SK-N-SH (cell line): ENCODE measurements around the gene BZW2. TPM values are rescaled to one million over a fixed set of nuclear protein-coding genes. Genes with fewer than 3 reads are reported as not detected.

Experiments used
- CTCF ChIA-PET: fragments of 300-600, 350-600 bp; formaldehyde crosslinking; extraction: SDS; loops from one replicate; lab custom pipeline; 2021; lab: Yijun Ruan, JAX
- POLR2A ChIA-PET: fragments of 350-600 bp; sonication (Branson Sonifier 250); formaldehyde crosslinking; extraction: SDS; loops from one replicate; lab custom pipeline; 2020; ENCODE audit warnings: antibody characterized with exemption, inconsistent platforms; lab: Yijun Ruan, JAX
- DNase-seq: peaks from one replicate; pipeline ENCODE4 v3.0.0; 2012
- H2AFZ ChIP-seq: fragments of 200-600 bp; sonication (generic); 2 replicates; pipeline ENCODE4 v1.8.1; 2016; ENCODE audit warnings: antibody characterized with exemption, mild to moderate bottlenecking, low read depth
- H3F3A ChIP-seq: fragments of 200-600 bp; sonication (generic); replicated peaks from 2 replicates; pipeline ENCODE3; 2016; ENCODE audit warnings: antibody characterized with exemption, mild to moderate bottlenecking; ENCODE audit not compliant: insufficient read depth
- H3K27ac ChIP-seq, 2 experiments: fragments of 200-500 bp in 1 of 2; fragments of 200-600 bp in 1 of 2; sonication (Bioruptor generic) in 1 of 2; sonication (generic), shearing (Covaris generic) in 1 of 2; 2 replicates each; pipeline versions ENCODE4 v1.5.1 to v1.6.1; 2014 to 2016; ENCODE audit warnings: low read depth in 2 of 2, inconsistent platforms in 1 of 2, low read length in 1 of 2, mild to moderate bottlenecking in 1 of 2, mixed read lengths in 1 of 2
- H3K27me3 ChIP-seq: fragments of 200-600 bp; sonication (generic), shearing (Covaris generic); 2 replicates; pipeline ENCODE4 v1.6.1; 2016; ENCODE audit warnings: mixed run types; ENCODE audit not compliant: insufficient read depth
- H3K36me3 ChIP-seq, 2 experiments: fragments of 200-500 bp in 1 of 2; fragments of 200-600 bp in 1 of 2; sonication (Bioruptor generic) in 1 of 2; sonication (generic) in 1 of 2; replicated peaks in 1 of 2; 2 replicates each; pipeline versions ENCODE3 to v1.5.1; 2014 to 2016; ENCODE audit warnings: low read length in 1 of 2, mild to moderate bottlenecking in 1 of 2; ENCODE audit not compliant: insufficient read depth in 2 of 2, control insufficient read depth in 1 of 2
- H3K4me1 ChIP-seq, 2 experiments: fragments of 200-500 bp in 1 of 2; fragments of 200-600 bp in 1 of 2; sonication (Bioruptor generic) in 1 of 2; sonication (generic), shearing (Covaris generic) in 1 of 2; 2 replicates each; pipeline versions ENCODE4 v1.5.1 to v1.6.1; 2014 to 2016; ENCODE audit warnings: low read depth in 1 of 2, low read length in 1 of 2, mixed run types in 1 of 2; ENCODE audit not compliant: insufficient read depth in 2 of 2, control insufficient read depth in 1 of 2
- H3K4me2 ChIP-seq: fragments of 200-600 bp; sonication (generic), shearing (Covaris generic); 2 replicates; pipeline ENCODE4 v1.6.1; 2017; ENCODE audit warnings: mixed run types
- H3K4me3 ChIP-seq, 2 experiments: fragments of 200-500 bp in 1 of 2; fragments of 200-600 bp in 1 of 2; sonication (Bioruptor generic) in 1 of 2; sonication (generic), shearing (Covaris generic) in 1 of 2; 2 replicates each; pipeline versions ENCODE4 v1.5.1 to v1.8.1; 2014 to 2016; ENCODE audit warnings: low read depth in 2 of 2, inconsistent platforms in 1 of 2, low read length in 1 of 2, mild to moderate bottlenecking in 1 of 2, mixed read lengths in 1 of 2, moderate library complexity in 1 of 2
- H3K79me2 ChIP-seq: fragments of 200-600 bp; sonication (generic); 2 replicates; pipeline ENCODE4 v1.8.1; 2017; ENCODE audit warnings: mild to moderate bottlenecking; ENCODE audit not compliant: insufficient read depth
- H3K9ac ChIP-seq: fragments of 200-600 bp; sonication (generic); 2 replicates; pipeline ENCODE4 v1.6.1; 2017; ENCODE audit warnings: mixed run types
- H3K9me2 ChIP-seq: fragments of 200-600 bp; sonication (generic); 2 replicates; pipeline ENCODE4 v1.6.1; 2017; ENCODE audit warnings: mixed run types
- H3K9me3 ChIP-seq: fragments of 200-600 bp; sonication (generic); 2 replicates; pipeline ENCODE4 v1.6.1; 2017; ENCODE audit warnings: mixed run types, mild to moderate bottlenecking, moderate library complexity
- H4K20me1 ChIP-seq: fragments of 200-600 bp; sonication (generic); 2 replicates; pipeline ENCODE4 v1.6.1; 2017; ENCODE audit warnings: mild to moderate bottlenecking, mixed run types; ENCODE audit not compliant: insufficient read depth
- EP300 ChIP-seq, 2 experiments: IDR thresholded peaks; 2 replicates each; pipeline versions ENCODE4 v1.4.0 to v1.6.1; 2012; ENCODE audit warnings: borderline replicate concordance in 1 of 2, low read depth in 1 of 2, low read length in 1 of 2
- FOXJ3 ChIP-seq: sonication (generic); formaldehyde crosslinking; IDR thresholded peaks from 2 replicates; pipeline ENCODE4 v1.5.1; 2020; ENCODE audit warnings: mild to moderate bottlenecking, missing genetic modification reagents
- GABPA ChIP-seq: IDR thresholded peaks from 2 replicates; pipeline ENCODE4 v1.4.0; 2012; ENCODE audit warnings: low read depth, mild to moderate bottlenecking
- GATA2 ChIP-seq: sonication (generic); formaldehyde crosslinking; IDR thresholded peaks from 2 replicates; pipeline ENCODE4 v1.5.0; 2020; ENCODE audit warnings: mild to moderate bottlenecking, missing genetic modification reagents
- IRF3 ChIP-seq: fragments of 150-350 bp; IDR thresholded peaks from 2 replicates; pipeline ENCODE4 v1.6.1; 2016; ENCODE audit warnings: mild to moderate bottlenecking, low read depth, low read length
- JUND ChIP-seq: IDR thresholded peaks from 2 replicates; pipeline ENCODE4 v1.4.0; 2012
- MXI1 ChIP-seq: IDR thresholded peaks from 2 replicates; pipeline ENCODE4 v1.6.1; 2012; ENCODE audit warnings: mild to moderate bottlenecking, low read depth, low read length, improper control_type of control experiment
- NFIC ChIP-seq: IDR thresholded peaks from 2 replicates; pipeline ENCODE4 v1.4.0; 2012; ENCODE audit warnings: borderline replicate concordance
- POLR2AphosphoS5 ChIP-seq: IDR thresholded peaks from 2 replicates; pipeline ENCODE4 v1.6.1; 2012; ENCODE audit warnings: low read depth, low read length
- RXRA ChIP-seq: IDR thresholded peaks from 2 replicates; pipeline ENCODE4 v1.4.0; 2012; ENCODE audit warnings: low read depth, mild to moderate bottlenecking, borderline replicate concordance
- SIN3A ChIP-seq: IDR thresholded peaks from 2 replicates; pipeline ENCODE4 v1.6.1; 2012; ENCODE audit warnings: low read depth, mild to moderate bottlenecking, low read length, moderate library complexity, borderline replicate concordance
- TCF12 ChIP-seq: IDR thresholded peaks from 2 replicates; pipeline ENCODE4 v1.4.0; 2012
- TEAD4 ChIP-seq: IDR thresholded peaks from 2 replicates; pipeline ENCODE4 v1.4.0; 2012; ENCODE audit warnings: mild to moderate bottlenecking, borderline replicate concordance; ENCODE audit not compliant: insufficient read depth
- USF1 ChIP-seq: IDR thresholded peaks from 2 replicates; pipeline ENCODE4 v1.4.0; 2012; ENCODE audit warnings: low read depth, borderline replicate concordance
- WGBS: methylation state at CpG from one replicate; pipeline ENCODE4 v1.1.6; 2017; ENCODE audit warnings: low lambda C conversion rate; 5-methylcytosine and 5-hydroxymethylcytosine counted together
- polyA plus RNA-seq, 3 experiments: library from polyadenylated mRNA; depleted of rRNA; stranded (reverse); fragments of >200 nt; gene quantifications; 2 replicates each; pipeline ENCODE4 v1.2.3, GENCODE V29; 2012
- TF ChIP-seq, protein P1 (sequence below): IDR thresholded peaks from 2 replicates; pipeline ENCODE4 v1.6.1; 2012; ENCODE audit warnings: mild to moderate bottlenecking, low read depth, low read length, moderate library complexity
- TF ChIP-seq, protein P2 (sequence below): IDR thresholded peaks from 2 replicates; pipeline ENCODE4 v1.4.0; 2012; ENCODE audit warnings: low read depth, borderline replicate concordance

The BZW2 gene
- polyA plus RNA-seq, 1 of the 3 experiments (the other 2 are of a cell fraction) = 71.9 TPM

DNA sequence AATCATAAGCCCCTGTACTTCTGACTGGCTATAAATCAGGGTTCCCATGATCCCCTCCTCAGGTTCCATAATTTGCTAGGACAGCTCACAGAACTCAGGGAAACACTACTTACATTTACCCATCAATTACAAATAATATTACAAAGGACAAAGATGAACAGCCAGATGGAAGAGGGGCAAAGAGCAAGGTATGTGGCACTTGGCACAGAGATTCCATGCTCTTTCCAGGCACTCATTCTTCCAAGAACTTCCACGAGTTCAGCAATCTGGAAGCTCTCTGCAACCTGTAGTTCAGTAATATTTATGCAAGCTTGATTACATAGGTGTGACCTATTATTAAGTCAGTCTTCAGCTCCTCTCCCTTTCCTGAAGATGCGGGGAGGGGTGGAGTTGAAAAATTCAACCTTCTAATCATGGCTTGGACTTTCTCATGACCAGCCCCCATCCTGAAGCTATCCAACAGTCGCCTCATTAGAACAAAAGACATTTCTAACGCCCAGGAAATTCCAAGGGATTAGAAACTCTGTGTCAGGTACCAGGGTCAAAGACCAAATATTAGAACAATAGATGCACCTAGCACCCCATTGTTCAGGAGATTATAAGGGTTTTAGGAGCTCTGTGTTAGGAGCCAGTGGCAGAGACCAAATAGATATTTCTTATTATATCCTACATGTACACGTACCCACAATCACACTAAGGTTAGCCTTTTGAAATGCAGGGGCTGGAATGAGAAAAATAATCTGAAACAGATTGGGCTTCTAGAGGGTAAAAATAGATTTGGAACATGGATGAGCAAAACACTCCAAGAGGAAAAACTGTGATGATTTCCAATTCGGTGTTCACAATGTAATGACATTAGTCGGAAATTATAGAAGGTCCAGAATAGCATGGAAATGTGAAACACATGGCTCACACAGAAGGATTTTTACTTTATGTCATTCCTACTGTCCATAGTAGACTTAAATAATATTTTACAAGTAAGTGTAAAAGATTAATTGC lies 7.4 kb upstream of the BZW2 start:
- TF ChIP-seq POLR2AphosphoS5 (no peak), GABPA (no peak), FOXJ3 (CRISPR knock-in tag) (no peak), RXRA (no peak), USF1 (no peak), TEAD4 (no peak), JUND (no peak), MXI1 (no peak), EP300 (IDR thresholded peaks at IDR 0.05; ENCODE audit: borderline replicate concordance in 1 of 2, low read depth in 1 of 2, low read length in 1 of 2) (no peak), IRF3 (no peak), NFIC (no peak), SIN3A (no peak), TCF12 (no peak), GATA2 (CRISPR knock-in tag) (no peak)
- TF ChIP-seq, protein P1, sequence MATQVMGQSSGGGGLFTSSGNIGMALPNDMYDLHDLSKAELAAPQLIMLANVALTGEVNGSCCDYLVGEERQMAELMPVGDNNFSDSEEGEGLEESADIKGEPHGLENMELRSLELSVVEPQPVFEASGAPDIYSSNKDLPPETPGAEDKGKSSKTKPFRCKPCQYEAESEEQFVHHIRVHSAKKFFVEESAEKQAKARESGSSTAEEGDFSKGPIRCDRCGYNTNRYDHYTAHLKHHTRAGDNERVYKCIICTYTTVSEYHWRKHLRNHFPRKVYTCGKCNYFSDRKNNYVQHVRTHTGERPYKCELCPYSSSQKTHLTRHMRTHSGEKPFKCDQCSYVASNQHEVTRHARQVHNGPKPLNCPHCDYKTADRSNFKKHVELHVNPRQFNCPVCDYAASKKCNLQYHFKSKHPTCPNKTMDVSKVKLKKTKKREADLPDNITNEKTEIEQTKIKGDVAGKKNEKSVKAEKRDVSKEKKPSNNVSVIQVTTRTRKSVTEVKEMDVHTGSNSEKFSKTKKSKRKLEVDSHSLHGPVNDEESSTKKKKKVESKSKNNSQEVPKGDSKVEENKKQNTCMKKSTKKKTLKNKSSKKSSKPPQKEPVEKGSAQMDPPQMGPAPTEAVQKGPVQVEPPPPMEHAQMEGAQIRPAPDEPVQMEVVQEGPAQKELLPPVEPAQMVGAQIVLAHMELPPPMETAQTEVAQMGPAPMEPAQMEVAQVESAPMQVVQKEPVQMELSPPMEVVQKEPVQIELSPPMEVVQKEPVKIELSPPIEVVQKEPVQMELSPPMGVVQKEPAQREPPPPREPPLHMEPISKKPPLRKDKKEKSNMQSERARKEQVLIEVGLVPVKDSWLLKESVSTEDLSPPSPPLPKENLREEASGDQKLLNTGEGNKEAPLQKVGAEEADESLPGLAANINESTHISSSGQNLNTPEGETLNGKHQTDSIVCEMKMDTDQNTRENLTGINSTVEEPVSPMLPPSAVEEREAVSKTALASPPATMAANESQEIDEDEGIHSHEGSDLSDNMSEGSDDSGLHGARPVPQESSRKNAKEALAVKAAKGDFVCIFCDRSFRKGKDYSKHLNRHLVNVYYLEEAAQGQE = no peak
- TF ChIP-seq, protein P2, sequence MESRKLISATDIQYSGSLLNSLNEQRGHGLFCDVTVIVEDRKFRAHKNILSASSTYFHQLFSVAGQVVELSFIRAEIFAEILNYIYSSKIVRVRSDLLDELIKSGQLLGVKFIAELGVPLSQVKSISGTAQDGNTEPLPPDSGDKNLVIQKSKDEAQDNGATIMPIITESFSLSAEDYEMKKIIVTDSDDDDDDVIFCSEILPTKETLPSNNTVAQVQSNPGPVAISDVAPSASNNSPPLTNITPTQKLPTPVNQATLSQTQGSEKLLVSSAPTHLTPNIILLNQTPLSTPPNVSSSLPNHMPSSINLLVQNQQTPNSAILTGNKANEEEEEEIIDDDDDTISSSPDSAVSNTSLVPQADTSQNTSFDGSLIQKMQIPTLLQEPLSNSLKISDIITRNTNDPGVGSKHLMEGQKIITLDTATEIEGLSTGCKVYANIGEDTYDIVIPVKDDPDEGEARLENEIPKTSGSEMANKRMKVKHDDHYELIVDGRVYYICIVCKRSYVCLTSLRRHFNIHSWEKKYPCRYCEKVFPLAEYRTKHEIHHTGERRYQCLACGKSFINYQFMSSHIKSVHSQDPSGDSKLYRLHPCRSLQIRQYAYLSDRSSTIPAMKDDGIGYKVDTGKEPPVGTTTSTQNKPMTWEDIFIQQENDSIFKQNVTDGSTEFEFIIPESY = no peak
- Histone ChIP-seq H3K9me3 (no peaks in the 10 kb centered on the region), H4K20me1 (0 out of 2 replicates have a peak, but pooled peaks cover 8% of the 10 kb centered on the region), H3K4me1 (peaks cover 2 to 5% of the 10 kb centered on the region in 2 experiments; a peak in 3 of 4 replicates), H3K9me2 (no peaks in the 10 kb centered on the region), H3K27me3 (no peaks in the 10 kb centered on the region), H3K27ac (no peak overlapping the region), H2AFZ (no peak overlapping the region), H3K9ac (no peak overlapping the region), H3K36me3 (peaks cover 14 to 28% of the 10 kb centered on the region in 2 experiments), H3K4me3 (no peak overlapping the region), H3K4me2 (no peak overlapping the region), H3K79me2 (peaks cover 46% of the 10 kb centered on the region), H3F3A (peaks cover 7% of the 10 kb centered on the region)
- ChIA-PET POLR2A (no interaction called here), CTCF (interaction anchor here (0.7 kb wide), 1 partner anchor 10 kb away, joined by 4 read pairs; no protein-coding TSS in a partner anchor)
- DNase-seq = no peak
- 88% methylated on average over 7 of the region's 7 CpGs for WGBS
